Panc1 (cell line): Measurements from ENCODE around the gene NUB1. TPM values are rescaled to one million over a fixed set of nuclear protein-coding genes. Genes with fewer than 3 reads are reported as not detected.

Experiments used
- ATAC-seq: fragments of 200-7000 bp; cut with Tn5 transposase; 2 replicates; pipeline ENCODE4 v1.9.1; 2020; ENCODE audit warnings: mild to moderate bottlenecking, moderate library complexity
- BruUV-seq: library from RNA; stranded (reverse); fragments of 400-500 nt; replicated peaks from 2 replicates; lab custom pipeline; 2021; lab: Mats Ljungman, UMichigan
- CTCF ChIA-PET: fragments of 300-600 bp; sonication (Branson Sonifier 250); formaldehyde crosslinking; loops from one replicate; lab custom pipeline; 2022; ENCODE audit warnings: antibody characterized with exemption; lab: Charles Lee
- POLR2A ChIA-PET: fragments of 300-600 bp; sonication (Branson Sonifier 250); formaldehyde crosslinking; loops from one replicate; lab custom pipeline; 2022; ENCODE audit warnings: antibody characterized with exemption; lab: Charles Lee
- DNase-seq: peaks from one replicate; pipeline ENCODE4 v3.0.0-alpha.2; 2010; ENCODE audit warnings: low read depth, low spot score
- H3K27ac ChIP-seq: 2 replicates; pipeline ENCODE4 v1.5.1; 2011; ENCODE audit warnings: mild to moderate bottlenecking, low read length, inconsistent platforms
- H3K27me3 ChIP-seq: fragments of 200-500 bp; sonication (Bioruptor generic); 2 replicates; pipeline ENCODE4 v1.6.0; 2014; ENCODE audit warnings: low read length, inconsistent platforms; ENCODE audit not compliant: control insufficient read depth, insufficient read depth
- H3K36me3 ChIP-seq: fragments of 200-500 bp; sonication (Bioruptor generic); 2 replicates; pipeline ENCODE4 v1.5.1; 2014; ENCODE audit warnings: inconsistent platforms, mild to moderate bottlenecking, low read length, moderate library complexity; ENCODE audit not compliant: control insufficient read depth, insufficient read depth
- H3K4me1 ChIP-seq: 2 replicates; pipeline ENCODE4 v1.5.1; 2011; ENCODE audit warnings: inconsistent platforms, mild to moderate bottlenecking, low read length, moderate library complexity; ENCODE audit not compliant: control insufficient read depth, insufficient read depth
- H3K4me3 ChIP-seq, 2 experiments: 2 replicates each; pipeline ENCODE4 v1.5.1; 2011 to 2012; ENCODE audit warnings: low read depth in 2 of 2, low read length in 2 of 2, mild to moderate bottlenecking in 2 of 2, inconsistent platforms in 1 of 2, moderate library complexity in 1 of 2
- H3K9me3 ChIP-seq: fragments of 200-500 bp; sonication (Bioruptor generic); 2 replicates; pipeline ENCODE4 v1.5.1; 2014; ENCODE audit warnings: low read depth, mild to moderate bottlenecking, inconsistent platforms, low read length, moderate library complexity; ENCODE audit not compliant: control insufficient read depth, insufficient read depth
- CTCF ChIP-seq: fragments of 450-650 bp; IDR thresholded peaks from 2 replicates; pipeline ENCODE4 v1.5.1; 2017; ENCODE audit warnings: mild to moderate bottlenecking
- POLR2AphosphoS5 ChIP-seq: IDR thresholded peaks from 2 replicates; pipeline ENCODE4 v1.6.1; 2012; ENCODE audit warnings: mild to moderate bottlenecking, low read depth, low read length, moderate library complexity
- SIN3A ChIP-seq: IDR thresholded peaks from 2 replicates; pipeline ENCODE4 v1.6.1; 2012; ENCODE audit warnings: low read depth, mild to moderate bottlenecking, low read length, moderate library complexity, borderline replicate concordance; ENCODE audit not compliant: insufficient read depth
- TCF7L2 ChIP-seq: IDR thresholded peaks from 2 replicates; pipeline ENCODE4 v1.6.1; 2011; ENCODE audit warnings: mild to moderate bottlenecking, low read depth, low read length, inconsistent platforms
- in situ Hi-C: cut with HindIII; loops from 2 replicates; pipeline ENCODE4 v1.10.0; 2016; ENCODE audit warnings: low sequenced_read_pairs, low pct_unique_long_range_greater_than_20kb
- intact Hi-C: fragments of 100-400 bp; cut with micrococcal nuclease; formaldehyde crosslinking; loops from one replicate; pipeline ENCODE4 v1.10.0; 2022; ENCODE audit not compliant: unreplicated experiment
- total RNA-seq: library from RNA; stranded (reverse); gene quantifications from one replicate; pipeline ENCODE4 v1.2.1, GENCODE V29; 2021; ENCODE audit not compliant: unreplicated experiment
- TF ChIP-seq, protein P1 (sequence below), 2 experiments: IDR thresholded peaks; 2 replicates each; pipeline ENCODE4 v1.6.1; 2011 to 2012; ENCODE audit warnings: low read depth in 2 of 2, control low read depth in 1 of 2, low read length in 1 of 2, mild to moderate bottlenecking in 1 of 2, moderate library complexity in 1 of 2; ENCODE audit not compliant: insufficient read depth in 1 of 2

Gene NUB1
- total RNA-seq, 1 experiment from 2014 or later = 50.5 TPM

DNA sequence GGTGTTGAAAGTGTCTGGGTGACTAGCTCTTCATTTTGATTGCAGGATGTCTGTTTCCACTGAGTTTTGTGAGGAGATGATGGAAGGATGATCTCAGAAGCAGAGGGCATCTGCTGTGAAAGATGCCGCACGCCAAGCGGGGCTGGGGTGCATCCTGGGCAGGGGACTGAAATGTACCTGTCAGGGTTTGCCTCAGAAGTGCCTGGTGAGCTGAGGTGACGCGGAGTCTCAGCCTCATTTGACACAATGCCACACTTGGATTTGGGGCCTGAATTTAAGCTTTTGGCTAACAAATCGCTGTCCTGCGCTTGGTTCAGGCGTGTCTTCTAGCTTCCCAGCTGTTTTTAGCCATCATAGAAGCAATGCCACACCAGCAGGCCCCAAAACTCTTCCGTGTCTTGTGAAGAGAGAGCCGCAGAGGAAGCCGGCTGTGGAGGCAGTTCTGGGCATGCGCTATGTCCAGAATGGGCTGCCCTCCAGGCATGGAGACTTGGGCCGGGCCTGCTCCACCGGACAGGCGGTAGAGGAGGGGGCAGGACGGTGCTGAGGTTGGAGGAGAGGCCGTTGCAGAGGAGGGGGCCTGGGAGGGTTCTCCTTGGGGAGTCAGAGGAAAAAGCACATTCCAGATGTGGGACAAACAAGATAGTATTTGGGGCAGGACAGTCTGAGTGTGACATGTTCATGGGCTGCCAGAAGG lies 37.0 kb downstream of the NUB1 start:
- DNase-seq = no peak
- TF ChIP-seq TCF7L2 (no peak), SIN3A (no peak), CTCF (no peak)
- TF ChIP-seq, protein P1, sequence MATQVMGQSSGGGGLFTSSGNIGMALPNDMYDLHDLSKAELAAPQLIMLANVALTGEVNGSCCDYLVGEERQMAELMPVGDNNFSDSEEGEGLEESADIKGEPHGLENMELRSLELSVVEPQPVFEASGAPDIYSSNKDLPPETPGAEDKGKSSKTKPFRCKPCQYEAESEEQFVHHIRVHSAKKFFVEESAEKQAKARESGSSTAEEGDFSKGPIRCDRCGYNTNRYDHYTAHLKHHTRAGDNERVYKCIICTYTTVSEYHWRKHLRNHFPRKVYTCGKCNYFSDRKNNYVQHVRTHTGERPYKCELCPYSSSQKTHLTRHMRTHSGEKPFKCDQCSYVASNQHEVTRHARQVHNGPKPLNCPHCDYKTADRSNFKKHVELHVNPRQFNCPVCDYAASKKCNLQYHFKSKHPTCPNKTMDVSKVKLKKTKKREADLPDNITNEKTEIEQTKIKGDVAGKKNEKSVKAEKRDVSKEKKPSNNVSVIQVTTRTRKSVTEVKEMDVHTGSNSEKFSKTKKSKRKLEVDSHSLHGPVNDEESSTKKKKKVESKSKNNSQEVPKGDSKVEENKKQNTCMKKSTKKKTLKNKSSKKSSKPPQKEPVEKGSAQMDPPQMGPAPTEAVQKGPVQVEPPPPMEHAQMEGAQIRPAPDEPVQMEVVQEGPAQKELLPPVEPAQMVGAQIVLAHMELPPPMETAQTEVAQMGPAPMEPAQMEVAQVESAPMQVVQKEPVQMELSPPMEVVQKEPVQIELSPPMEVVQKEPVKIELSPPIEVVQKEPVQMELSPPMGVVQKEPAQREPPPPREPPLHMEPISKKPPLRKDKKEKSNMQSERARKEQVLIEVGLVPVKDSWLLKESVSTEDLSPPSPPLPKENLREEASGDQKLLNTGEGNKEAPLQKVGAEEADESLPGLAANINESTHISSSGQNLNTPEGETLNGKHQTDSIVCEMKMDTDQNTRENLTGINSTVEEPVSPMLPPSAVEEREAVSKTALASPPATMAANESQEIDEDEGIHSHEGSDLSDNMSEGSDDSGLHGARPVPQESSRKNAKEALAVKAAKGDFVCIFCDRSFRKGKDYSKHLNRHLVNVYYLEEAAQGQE (IDR thresholded peaks at IDR 0.05; ENCODE audit: insufficient read depth in 1 of 2, low read depth in 2 of 2, low read length in 1 of 2) = no peak
- ATAC-seq = no peak
- H3K36me3 ChIP-seq = no peaks in the 10 kb centered on the region
- no peaks in the 10 kb centered on the region for H3K27me3 ChIP-seq
- ChIA-PET CTCF (no interaction called here), POLR2A (no interaction called here)
- no peaks in the 10 kb centered on the region for H3K4me1 ChIP-seq
- H3K4me3 ChIP-seq = no peak overlapping the region
- no peak overlapping the region for H3K27ac ChIP-seq
- in situ Hi-C loops = no loop called here
- no TSS peak for BruUV-seq
- intact Hi-C loops = no loop called here
- H3K9me3 ChIP-seq = no peaks in the 10 kb centered on the region

- in situ Hi-C loops = no loop called here
- CTCF ChIA-PET = no interaction called here
- BruUV-seq = no TSS peak
Observed at GRCh38 chr7:151379193-151379520, 37.5 kb downstream of the NUB1 start.

More at GRCh38 chr7:151379193-151379520, 37.5 kb downstream of the NUB1 start:
- no peaks in the 10 kb centered on the region for H3K27me3 ChIP-seq
- H3K36me3 ChIP-seq = no peaks in the 10 kb centered on the region
- TF ChIP-seq POLR2AphosphoS5 (no peak), SIN3A (no peak), CTCF (no peak), TCF7L2 (no peak)
- TF ChIP-seq, protein P1 (IDR thresholded peaks at IDR 0.05; ENCODE audit: insufficient read depth in 1 of 2, low read depth in 2 of 2, low read length in 1 of 2) = no peak
- H3K27ac ChIP-seq = no peak overlapping the region
- no peak overlapping the region for H3K4me3 ChIP-seq
- H3K4me1 ChIP-seq = no peaks in the 10 kb centered on the region
- intact Hi-C loops = no loop called here
- no peaks in the 10 kb centered on the region for H3K9me3 ChIP-seq
- POLR2A ChIA-PET = no interaction called here
- ATAC-seq (no peak), DNase-seq (no peak)
